GM18951 (cell line): Measurements from ENCODE around the gene CETP.

Experiments
- POLR2A ChIP-seq: IDR thresholded peaks from 4 replicates; pipeline ENCODE4 v1.6.1; 2011; ENCODE audit warnings: mild to moderate bottlenecking; ENCODE audit not compliant: insufficient read length, insufficient read depth; ENCODE audit errors: extremely low read depth
- in situ Hi-C: fragments of 300-500 bp; cut with MboI; formaldehyde crosslinking; loops from one replicate; pipeline ENCODE4 v1.12.0; 2022; ENCODE audit warnings: low sequenced_read_pairs, mixed read lengths, inconsistent platforms; ENCODE audit not compliant: unreplicated experiment

Gene CETP

GRCh38 chr16:57008440-57008839 is 46.7 kb downstream of the CETP start:
- in situ Hi-C loops: no loop called here

GRCh38 chr16:57009643-57010170 is 48.0 kb downstream of the CETP start:
- TF ChIP-seq POLR2A: no peak
- in situ Hi-C loops: no loop called here

More at GRCh38 chr16:57008440-57008839, 46.7 kb downstream of the CETP start:
- TF ChIP-seq POLR2A: no peak

GRCh38 chr16:57012353-57012752 is 50.6 kb downstream of the CETP start:
- TF ChIP-seq POLR2A: no peak
- in situ Hi-C loops: no loop called here

GRCh38 chr16:57013229-57013628 is 51.5 kb downstream of the CETP start:
- no peak for TF ChIP-seq POLR2A
- in situ Hi-C loops: no loop called here

- in situ Hi-C loops: no loop called here
- TF ChIP-seq POLR2A: no peak
Observed at GRCh38 chr16:57013902-57014301, 52.2 kb downstream of the CETP start.

- in situ Hi-C loops: no loop called here
Observed at GRCh38 chr16:57016301-57016700, 54.6 kb downstream of the CETP start.

GRCh38 chr16:57016831-57017230 is 55.1 kb downstream of the CETP start:
- no peak for TF ChIP-seq POLR2A
- in situ Hi-C loops: no loop called here

More at GRCh38 chr16:57016301-57016700, 54.6 kb downstream of the CETP start:
- no peak for TF ChIP-seq POLR2A

- in situ Hi-C loops: no loop called here
- TF ChIP-seq POLR2A: no peak
Observed at GRCh38 chr16:57017251-57017650, 55.5 kb downstream of the CETP start.

- TF ChIP-seq POLR2A: no peak
- in situ Hi-C loops: no loop called here
Observed at GRCh38 chr16:57019746-57020145, 58.0 kb downstream of the CETP start.

- in situ Hi-C loops: no loop called here
- TF ChIP-seq POLR2A: no peak
Observed at GRCh38 chr16:57020651-57021050, 58.9 kb downstream of the CETP start.

- TF ChIP-seq POLR2A: no peak
Observed at GRCh38 chr16:57021757-57022156, 60.0 kb downstream of the CETP start.

GRCh38 chr16:57022445-57022844 is 60.7 kb downstream of the CETP start:
- no peak for TF ChIP-seq POLR2A
- in situ Hi-C loops: no loop called here

More at GRCh38 chr16:57021757-57022156, 60.0 kb downstream of the CETP start:
- in situ Hi-C loops: no loop called here

GRCh38 chr16:57023541-57024249 is 61.9 kb downstream of the CETP start:
- no peak for TF ChIP-seq POLR2A
- in situ Hi-C loops: no loop called here
